Lower leg skin (tissue), 3 donors: ENCODE measurements around the gene CUEDC2.

Experiments
- CTCF ChIP-seq, 3 donors: fragments of 450-650 bp; IDR thresholded peaks; one replicate each; pipeline ENCODE4 v1.5.1; 2016; ENCODE audit warnings: antibody characterized with exemption in 3 of 3, mild to moderate bottlenecking in 3 of 3, moderate library complexity in 2 of 3
- POLR2A ChIP-seq, 2 donors: fragments of 450-650 bp; IDR thresholded peaks; one replicate each; pipeline ENCODE4 v1.6.1; 2016 to 2017; ENCODE audit warnings: antibody characterized with exemption in 2 of 2, mild to moderate bottlenecking in 1 of 2, moderate library complexity in 1 of 2

DNA sequence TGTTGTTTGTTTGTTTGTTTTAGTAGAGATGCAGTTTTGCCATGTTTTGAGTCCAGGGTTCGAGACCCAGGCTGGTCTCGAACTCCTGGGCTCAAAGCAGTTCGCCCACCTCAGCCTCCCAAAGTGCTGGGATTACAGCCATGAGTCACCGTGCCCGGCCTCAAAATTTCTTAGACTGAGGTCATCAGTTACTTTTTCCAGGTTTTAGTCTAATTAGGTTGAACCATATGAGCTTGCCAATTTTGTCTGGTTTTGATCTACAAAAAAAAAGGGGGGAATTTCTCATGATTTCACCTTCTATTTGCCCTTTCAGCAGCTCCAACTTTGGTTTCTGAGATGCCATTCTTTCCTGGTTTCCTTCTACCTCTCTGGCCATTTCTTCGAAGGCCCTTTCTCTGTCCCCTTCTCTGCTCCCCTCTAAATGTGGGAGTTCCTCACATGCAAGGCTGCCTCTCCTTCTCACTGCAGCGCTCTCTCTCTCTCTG lies 5.5 kb downstream of the CUEDC2 start:
- TF ChIP-seq CTCF (IDR thresholded peaks at IDR 0.05): no peak
- no peak for TF ChIP-seq POLR2A (IDR thresholded peaks at IDR 0.05)
